Trophoblast cell (in vitro differentiated cells and primary cell): ENCODE measurements around the gene SARM1.

Source experiments
- DNase-seq, 2 donors: peaks; one replicate each; pipeline ENCODE4 v3.0.0-alpha.2; 2016
- H2AFZ ChIP-seq: 2 replicates; pipeline ENCODE4 v1.6.1; 2013; ENCODE audit warnings: low read length, moderate library complexity, mild to moderate bottlenecking; ENCODE audit not compliant: insufficient read depth, poor library complexity
- H2AK5ac ChIP-seq: 2 replicates; pipeline ENCODE4 v1.6.1; 2013; ENCODE audit warnings: mild to moderate bottlenecking, low read length
- H2BK120ac ChIP-seq: 2 replicates; pipeline ENCODE4 v1.6.1; 2013; ENCODE audit warnings: low read length, mild to moderate bottlenecking, moderate library complexity; ENCODE audit not compliant: insufficient read depth, poor library complexity
- H2BK12ac ChIP-seq: 2 replicates; pipeline ENCODE4 v1.6.1; 2013; ENCODE audit warnings: mild to moderate bottlenecking, low read length, moderate library complexity
- H2BK5ac ChIP-seq: 2 replicates; pipeline ENCODE4 v1.6.1; 2013; ENCODE audit warnings: low read length, low read depth, moderate library complexity, mild to moderate bottlenecking; ENCODE audit not compliant: poor library complexity
- H3K14ac ChIP-seq: 2 replicates; pipeline ENCODE4 v1.6.1; 2013; ENCODE audit warnings: mild to moderate bottlenecking, low read length
- H3K18ac ChIP-seq: 2 replicates; pipeline ENCODE4 v1.6.1; 2013; ENCODE audit warnings: mild to moderate bottlenecking, low read length
- H3K23ac ChIP-seq: 2 replicates; pipeline ENCODE4 v1.6.1; 2013; ENCODE audit warnings: low read length
- H3K27ac ChIP-seq: 2 replicates; pipeline ENCODE4 v1.5.1; 2013; ENCODE audit warnings: low read depth, mild to moderate bottlenecking, inconsistent platforms, low read length, moderate library complexity
- H3K27me3 ChIP-seq: 2 replicates; pipeline ENCODE4 v1.6.1; 2013; ENCODE audit warnings: inconsistent platforms, mild to moderate bottlenecking, low read length, moderate library complexity; ENCODE audit not compliant: insufficient read depth
- H3K36me3 ChIP-seq, 2 experiments: 1 replicate in 1 of 2; 2 replicates in 1 of 2; pipeline ENCODE4 v1.6.1; 2013; ENCODE audit warnings: low read length in 2 of 2, mild to moderate bottlenecking in 2 of 2, moderate library complexity in 1 of 2; ENCODE audit not compliant: insufficient read depth in 2 of 2, control insufficient read depth in 1 of 2
- H3K4ac ChIP-seq: 2 replicates; pipeline ENCODE4 v1.6.1; 2013; ENCODE audit warnings: low read depth, mild to moderate bottlenecking, low read length, moderate library complexity
- H3K4me1 ChIP-seq, 2 experiments: 1 replicate in 1 of 2; 2 replicates in 1 of 2; pipeline ENCODE4 v1.6.1; 2013; ENCODE audit warnings: low read length in 2 of 2, mild to moderate bottlenecking in 2 of 2, moderate library complexity in 1 of 2; ENCODE audit not compliant: insufficient read depth in 2 of 2, control insufficient read depth in 1 of 2
- H3K4me2 ChIP-seq: 2 replicates; pipeline ENCODE4 v1.6.1; 2013; ENCODE audit warnings: inconsistent platforms, mild to moderate bottlenecking, low read length, moderate library complexity
- H3K4me3 ChIP-seq: 2 replicates; pipeline ENCODE4 v1.5.1; 2013; ENCODE audit warnings: mild to moderate bottlenecking, low read depth, low read length, inconsistent platforms
- H3K79me1 ChIP-seq: one replicate; pipeline ENCODE4 v1.6.1; 2013; ENCODE audit warnings: low read length
- H3K79me2 ChIP-seq: 2 replicates; pipeline ENCODE4 v1.6.1; 2013; ENCODE audit warnings: low read length, mild to moderate bottlenecking; ENCODE audit not compliant: control insufficient read depth, insufficient read depth, poor library complexity
- H3K9ac ChIP-seq: 2 replicates; pipeline ENCODE4 v1.6.1; 2013; ENCODE audit warnings: mild to moderate bottlenecking, low read length
- H3K9me3 ChIP-seq: 2 replicates; pipeline ENCODE4 v1.6.1; 2013; ENCODE audit warnings: low read depth, mild to moderate bottlenecking, control low read depth, inconsistent platforms, low read length; ENCODE audit not compliant: insufficient read depth
- H4K12ac ChIP-seq: 2 replicates; pipeline ENCODE4 v1.6.1; 2013; ENCODE audit warnings: low read depth, mild to moderate bottlenecking, low read length, moderate library complexity
- H4K8ac ChIP-seq: 2 replicates; pipeline ENCODE4 v1.6.1; 2013; ENCODE audit warnings: low read depth, mild to moderate bottlenecking, low read length, moderate library complexity
- H4K91ac ChIP-seq: one replicate; pipeline ENCODE4 v1.6.1; 2013; ENCODE audit warnings: low read depth, mild to moderate bottlenecking, low read length, moderate library complexity
- WGBS: extraction: QIAGEN DNeasy Blood & Tissue Kit; methylation state at CpG from one replicate; pipeline ENCODE4 v1.1.7; 2013; ENCODE audit warnings: missing lambda C conversion rate; ENCODE audit not compliant: insufficient read length, insufficient coverage; ENCODE audit errors: extremely low coverage; 5-methylcytosine and 5-hydroxymethylcytosine counted together

Gene SARM1

GRCh38 chr17:28447396-28447760 lies 75.9 kb downstream of the SARM1 start:
- Histone ChIP-seq H3K27me3 (no peaks in the 10 kb centered on the region), H3K36me3 (no peaks in the 10 kb centered on the region), H4K91ac (no peak overlapping the region), H3K4me2 (no peak overlapping the region), H4K8ac (no peak overlapping the region), H3K79me2 (no peaks in the 10 kb centered on the region), H3K79me1 (no peaks in the 10 kb centered on the region), H2AK5ac (no peak overlapping the region), H2BK120ac (no peak overlapping the region), H3K23ac (no peak overlapping the region), H3K9me3 (no peaks in the 10 kb centered on the region), H3K4ac (no peak overlapping the region), H3K4me3 (no peak overlapping the region), H3K4me1 (peaks cover 0 to 2% of the 10 kb centered on the region in 2 experiments), H4K12ac (no peak overlapping the region), H3K14ac (no peak overlapping the region), H2BK5ac (no peak overlapping the region), H3K18ac (no peak overlapping the region), H3K9ac (no peak overlapping the region), H2AFZ (no peak overlapping the region), H2BK12ac (no peak overlapping the region), H3K27ac (no peak overlapping the region)
- no CpG with 5 or more reads among the region's 5 CpGs for WGBS
- DNase-seq: peak; percentile 86 to 97

GRCh38 chr17:28449859-28450258 lies 78.4 kb downstream of the SARM1 start:
- H3K27ac ChIP-seq: no peak overlapping the region
- H2AFZ ChIP-seq: no peak overlapping the region
- no peak overlapping the region for H3K4me3 ChIP-seq
- no peak overlapping the region for H3K14ac ChIP-seq
- H2BK5ac ChIP-seq: no peak overlapping the region
- H2BK12ac ChIP-seq: no peak overlapping the region
- no peak overlapping the region for H4K8ac ChIP-seq
- no peak overlapping the region for H3K18ac ChIP-seq
- no peak overlapping the region for H3K9ac ChIP-seq
- no peaks in the 10 kb centered on the region for H3K27me3 ChIP-seq
- no CpG with 5 or more reads among the region's 1 CpG for WGBS
- H4K12ac ChIP-seq: no peak overlapping the region
- no peaks in the 10 kb centered on the region for H3K79me1 ChIP-seq
- H3K23ac ChIP-seq: no peak overlapping the region
- DNase-seq: no peak
- peaks cover 0 to 2% of the 10 kb centered on the region in 2 experiments for H3K4me1 ChIP-seq
- no peaks in the 10 kb centered on the region for H3K36me3 ChIP-seq
- no peak overlapping the region for H4K91ac ChIP-seq
- no peak overlapping the region for H2AK5ac ChIP-seq
- H3K4ac ChIP-seq: no peak overlapping the region
- H2BK120ac ChIP-seq: no peak overlapping the region
- H3K9me3 ChIP-seq: no peaks in the 10 kb centered on the region
- no peaks in the 10 kb centered on the region for H3K79me2 ChIP-seq
- H3K4me2 ChIP-seq: no peak overlapping the region
